GM12875 (cell line): ENCODE measurements around the gene PROSER3.

ENCODE experiments used
- H3K4me3 ChIP-seq: one replicate; pipeline ENCODE4 v1.5.1; 2011; ENCODE audit warnings: low read depth, low read length, control low read depth
- CTCF ChIP-seq: IDR thresholded peaks from 2 replicates; pipeline ENCODE4 v1.5.1; 2011; ENCODE audit warnings: low read depth, mild to moderate bottlenecking, control low read depth, inconsistent platforms, low read length, moderate library complexity, borderline replicate concordance; ENCODE audit not compliant: insufficient read depth

Gene PROSER3

GRCh38 chr19:35788205-35788960 is 30.4 kb downstream of the PROSER3 start:
- H3K4me3 ChIP-seq, result no peak overlapping the region
- TF ChIP-seq CTCF, result no peak

DNA sequence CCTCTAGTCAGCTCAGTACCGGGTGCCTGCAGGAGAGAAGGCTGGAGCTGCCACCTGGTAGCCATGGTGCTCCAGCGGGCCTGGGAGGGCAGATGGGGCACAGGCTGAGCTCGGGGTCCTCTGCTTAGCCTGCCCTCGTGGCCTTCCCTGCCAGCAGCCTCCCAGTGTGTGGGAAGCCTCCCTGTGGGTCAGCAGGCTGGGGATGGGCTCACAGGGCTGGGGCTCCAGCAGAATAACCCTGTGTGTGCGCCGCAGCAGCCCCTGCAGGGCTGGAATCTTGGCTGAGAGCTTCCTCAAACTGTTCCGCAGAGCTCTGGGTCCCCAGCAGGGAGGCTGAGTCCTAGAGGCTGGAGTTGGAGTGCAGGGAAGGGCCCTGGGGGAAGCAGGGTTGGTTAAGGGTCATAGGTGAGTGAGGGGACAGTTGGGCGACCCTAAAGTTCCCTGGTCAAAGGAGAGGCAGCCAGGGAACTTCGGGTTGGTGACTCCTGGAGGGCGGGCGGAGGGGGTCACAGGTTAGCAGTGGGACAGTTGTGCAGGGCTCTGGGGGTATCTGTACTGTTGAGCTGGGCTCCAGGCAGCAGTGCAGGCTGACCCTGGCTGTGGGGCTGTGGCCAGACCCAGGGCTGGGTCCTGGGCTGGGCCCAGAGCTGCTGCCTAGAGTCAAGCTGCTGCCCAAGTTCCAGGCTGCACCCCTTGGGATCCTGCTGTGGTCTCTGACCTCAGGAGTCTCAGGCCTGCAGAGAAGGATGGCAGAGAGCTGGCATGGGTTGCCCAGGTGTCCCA is 31.4 kb downstream of the PROSER3 start:
- TF ChIP-seq CTCF, result no peak
- no peak overlapping the region for H3K4me3 ChIP-seq

DNA sequence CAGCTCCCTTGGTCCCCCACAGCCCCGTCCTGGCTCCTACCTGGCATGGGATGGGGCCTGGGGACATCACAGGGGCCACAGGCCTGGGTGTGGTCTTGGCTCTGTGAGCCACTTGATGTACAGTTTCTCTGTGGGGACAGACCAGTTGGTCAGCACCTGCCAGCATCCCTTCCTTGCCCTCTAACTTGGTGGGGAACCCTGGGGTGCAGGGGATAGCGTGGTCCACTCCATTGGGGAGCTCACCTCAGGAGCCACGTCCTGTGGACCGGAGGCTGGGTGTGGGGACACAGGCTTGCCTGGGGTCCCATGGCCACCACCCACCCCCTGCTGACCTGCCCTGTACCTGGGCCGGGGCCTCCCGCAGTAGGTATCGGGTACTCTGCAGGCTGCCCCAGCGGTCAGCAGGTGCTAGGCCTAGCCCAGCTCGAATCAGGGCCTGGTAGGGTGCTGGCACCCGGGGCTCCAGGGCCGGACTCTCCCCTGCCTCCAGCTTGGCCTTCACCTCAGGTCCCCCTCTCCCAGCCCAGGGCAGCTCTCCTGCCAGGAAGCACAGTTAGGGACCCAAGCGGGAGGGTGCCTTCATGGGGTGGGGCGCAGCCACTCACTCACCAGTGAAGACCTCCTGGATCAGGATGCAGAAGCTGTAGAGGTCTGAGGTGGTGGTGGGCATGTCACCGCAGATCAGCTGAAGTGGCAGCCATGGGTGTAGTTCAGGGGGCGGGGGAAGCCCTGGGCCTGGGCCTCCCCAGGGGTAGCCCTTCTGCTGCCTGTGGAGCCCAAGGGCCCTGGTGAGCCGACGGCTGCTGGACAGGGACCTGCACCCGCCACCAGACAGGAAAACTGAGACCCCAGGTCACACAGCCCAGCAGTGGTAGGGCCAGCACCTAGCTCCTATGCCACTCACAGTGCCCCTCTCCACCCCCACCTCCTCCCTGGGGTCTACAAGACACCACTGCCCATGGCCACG is 32.3 kb downstream of the PROSER3 start:
- no peak for TF ChIP-seq CTCF
- no peak overlapping the region for H3K4me3 ChIP-seq

GRCh38 chr19:35790981-35791813 is 33.2 kb downstream of the PROSER3 start:
- peak; percentile 35; the same call in 1 of the 2 replicates for TF ChIP-seq CTCF
- no peak overlapping the region for H3K4me3 ChIP-seq

DNA sequence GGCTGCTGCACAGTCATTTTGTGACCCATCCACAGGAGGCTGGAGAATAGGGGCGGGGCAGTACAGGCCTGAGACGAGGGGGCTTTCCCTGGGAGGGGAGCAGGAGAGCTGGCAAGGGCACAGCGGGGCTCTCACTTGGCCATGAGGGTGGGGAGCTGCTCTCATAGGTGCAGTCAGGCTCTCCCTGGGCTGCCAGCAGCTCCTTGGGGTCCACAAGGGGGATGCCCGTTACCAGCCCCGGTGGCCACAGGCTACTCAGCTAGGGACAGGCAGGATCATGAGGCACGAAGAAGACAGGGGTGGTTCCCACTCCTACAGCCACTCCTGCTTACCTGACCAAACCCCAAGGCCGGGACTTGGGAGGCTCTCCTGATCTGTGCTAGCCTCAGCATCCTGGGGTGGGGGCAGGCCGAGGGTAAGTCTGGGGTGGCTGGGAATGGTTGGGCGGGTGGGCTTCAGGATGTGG is 33.9 kb downstream of the PROSER3 start:
- TF ChIP-seq CTCF, result no peak

DNA sequence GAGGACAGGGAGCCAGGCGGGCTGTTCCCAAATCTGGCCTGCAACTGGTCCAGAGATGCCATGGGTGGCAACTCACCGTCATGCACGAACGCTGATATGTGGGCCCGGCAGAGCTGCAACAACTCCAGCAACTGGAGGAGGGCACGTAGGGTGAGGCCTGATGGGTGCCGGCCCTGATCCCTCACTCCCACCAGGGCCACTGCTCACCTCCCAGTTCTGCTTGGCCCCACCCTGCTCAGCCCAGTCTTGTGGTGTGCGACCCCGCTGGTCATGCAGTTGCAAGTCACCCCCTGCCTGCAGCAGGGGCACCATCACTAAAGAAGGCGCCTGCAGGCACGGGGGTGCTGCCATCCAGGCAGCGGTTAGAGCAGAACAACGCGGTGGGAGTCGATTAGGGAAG is 34.3 kb downstream of the PROSER3 start:
- no peak for TF ChIP-seq CTCF
- H3K4me3 ChIP-seq, result no peak overlapping the region

More for the DNA sequence above, 33.9 kb downstream of the PROSER3 start:
- no peak overlapping the region for H3K4me3 ChIP-seq
